UCSD-AML1 (cell line): ENCODE data around the gene DMD.
"Not testable (repeated sequence)": the region's sequence is repeated elsewhere in the genome, so short reads cannot be mapped to it uniquely, and the experiment has no call there.

Source experiments
- DNase-seq: peaks from one replicate; lab custom pipeline; 2025; ENCODE audit not compliant: unreplicated experiment; lab: John Stamatoyannopoulos, UW

The DMD gene

GRCh38 chrX:33156152-33156726, 55.1 kb downstream of the DMD start:
- no peak for DNase-seq

- DNase-seq: no peak
These were observed 61.8 kb downstream of the DMD start for GRCh38 chrX:33149580-33149979.

GRCh38 chrX:33149085-33149484, 62.3 kb downstream of the DMD start:
- DNase-seq: no peak

- no peak for DNase-seq
These were observed 69.0 kb downstream of the DMD start for GRCh38 chrX:33142331-33142730.

- no peak for DNase-seq
These were observed 72.6 kb downstream of the DMD start for GRCh38 chrX:33138677-33139249.

GRCh38 chrX:33134164-33134563, 77.2 kb downstream of the DMD start:
- DNase-seq: no peak

GRCh38 chrX:33133320-33133719, 78.0 kb downstream of the DMD start:
- DNase-seq: no peak

- no peak for DNase-seq
These were observed 78.8 kb downstream of the DMD start for GRCh38 chrX:33132569-33132968.

GRCh38 chrX:33129607-33130006, 81.7 kb downstream of the DMD start:
- no peak for DNase-seq

- no peak for DNase-seq
These were observed 83.1 kb downstream of the DMD start for GRCh38 chrX:33128048-33128805.

GRCh38 chrX:33126469-33126868, 84.9 kb downstream of the DMD start:
- DNase-seq: no peak

GRCh38 chrX:33109858-33110257, 101.5 kb downstream of the DMD start:
- no peak for DNase-seq

GRCh38 chrX:33106737-33107136, 104.6 kb downstream of the DMD start:
- no peak for DNase-seq

GRCh38 chrX:33095079-33095478, 116.3 kb downstream of the DMD start:
- no peak for DNase-seq

GRCh38 chrX:33087411-33087810, 123.9 kb downstream of the DMD start:
- DNase-seq: no peak

GRCh38 chrX:33086886-33087285, 124.5 kb downstream of the DMD start:
- no peak for DNase-seq

- DNase-seq: no peak
These were observed 129.0 kb downstream of the DMD start for GRCh38 chrX:33082371-33082770.

GRCh38 chrX:33078273-33078672, 133.1 kb downstream of the DMD start:
- DNase-seq: no peak

- DNase-seq: not testable (repeated sequence)
These were observed 137.7 kb downstream of the DMD start for GRCh38 chrX:33073660-33074059.

GRCh38 chrX:33065415-33065814, 145.9 kb downstream of the DMD start:
- DNase-seq: no peak

GRCh38 chrX:33062041-33062440, 149.3 kb downstream of the DMD start:
- DNase-seq: no peak

- DNase-seq: no peak
These were observed 158.3 kb downstream of the DMD start for GRCh38 chrX:33053001-33053400.

- DNase-seq: no peak
These were observed 165.5 kb downstream of the DMD start for GRCh38 chrX:33045882-33046281.
